AG08396 (cell line): ENCODE data around the gene PDLIM7.
A peak's percentile ranks its signal among the peaks of the same experiment; 100 is the strongest.
"Not testable (repeated sequence)": the region's sequence is repeated elsewhere in the genome, so short reads cannot be mapped to it uniquely, and the experiment has no call there.

Experiments
- DNase-seq: peaks from one replicate; pipeline ENCODE4 v3.0.0; 2012; ENCODE audit warnings: low spot score, mixed read lengths

Gene PDLIM7

GRCh38 chr5:177491983-177492746, 5.2 kb downstream of the PDLIM7 start:
- DNase-seq = no peak

GRCh38 chr5:177491429-177491945, 5.9 kb downstream of the PDLIM7 start:
- peak; percentile 85 for DNase-seq

GRCh38 chr5:177490992-177491391, 6.4 kb downstream of the PDLIM7 start:
- DNase-seq = no peak

- DNase-seq = no peak
These were observed 7.0 kb downstream of the PDLIM7 start for GRCh38 chr5:177490311-177490991.

- no peak for DNase-seq
These were observed 8.2 kb downstream of the PDLIM7 start for GRCh38 chr5:177489119-177489716.

GRCh38 chr5:177487975-177488374, 9.4 kb downstream of the PDLIM7 start:
- no peak for DNase-seq

- DNase-seq = no peak
These were observed 10.3 kb downstream of the PDLIM7 start for GRCh38 chr5:177487144-177487543.

- no peak for DNase-seq
These were observed 11.1 kb downstream of the PDLIM7 start for GRCh38 chr5:177486256-177486655.

GRCh38 chr5:177485753-177486152, 11.7 kb downstream of the PDLIM7 start:
- not testable (repeated sequence) for DNase-seq

- no peak for DNase-seq
These were observed 12.4 kb downstream of the PDLIM7 start for GRCh38 chr5:177484902-177485549.

GRCh38 chr5:177483994-177484901, 13.2 kb downstream of the PDLIM7 start:
- DNase-seq = no peak

- DNase-seq = no peak
These were observed 14.4 kb downstream of the PDLIM7 start for GRCh38 chr5:177483042-177483441.

- DNase-seq = no peak
These were observed 15.0 kb downstream of the PDLIM7 start for GRCh38 chr5:177482359-177482795.

GRCh38 chr5:177479774-177480173, 17.6 kb downstream of the PDLIM7 start:
- DNase-seq = no peak

GRCh38 chr5:177478711-177479646, 18.4 kb downstream of the PDLIM7 start:
- no peak for DNase-seq

- DNase-seq = no peak
These were observed 19.5 kb downstream of the PDLIM7 start for GRCh38 chr5:177477701-177478477.

GRCh38 chr5:177476531-177477233, 20.7 kb downstream of the PDLIM7 start:
- DNase-seq = peak; percentile 85

GRCh38 chr5:177475563-177476427, 21.6 kb downstream of the PDLIM7 start:
- no peak for DNase-seq
